HG02943 (cell line): Measurements from ENCODE around the gene IGFBPL1.

ENCODE experiments used
- ATAC-seq: cut with Tn5 transposase; IDR thresholded peaks from one replicate; pipeline ENCODE4 v1.9.1; 2021; ENCODE audit warnings: mild to moderate bottlenecking, low read depth, moderate library complexity; ENCODE audit not compliant: unreplicated experiment

The IGFBPL1 gene

DNA sequence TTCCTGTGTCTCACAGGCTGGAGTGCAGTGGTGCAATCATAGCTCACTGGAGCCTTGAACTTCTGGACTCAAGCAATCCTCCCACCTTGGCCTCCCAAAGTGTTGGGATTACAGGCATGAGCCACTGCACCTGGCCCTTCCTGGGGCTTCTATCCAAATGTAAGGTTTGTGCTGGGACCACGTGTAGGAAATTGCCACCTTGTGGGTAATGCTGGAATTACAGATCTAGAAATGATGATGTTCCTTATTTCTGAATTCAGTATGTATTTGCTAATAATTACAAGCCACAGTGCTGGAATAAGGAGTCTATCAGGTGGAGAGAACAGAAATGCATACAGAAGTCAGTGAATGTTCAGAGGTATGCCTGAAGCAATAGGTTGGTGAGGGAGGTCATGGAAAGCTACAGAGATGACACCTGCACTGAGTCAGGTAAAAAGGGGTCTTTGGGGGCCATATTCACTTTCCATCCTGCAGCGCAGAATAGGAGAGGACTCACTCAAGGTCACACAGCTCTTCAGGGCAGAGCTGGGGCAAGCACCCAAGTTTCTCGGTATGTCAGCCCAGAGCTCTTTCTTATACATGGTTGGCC is 8.8 kb upstream of the IGFBPL1 start:
- no peak for ATAC-seq

DNA sequence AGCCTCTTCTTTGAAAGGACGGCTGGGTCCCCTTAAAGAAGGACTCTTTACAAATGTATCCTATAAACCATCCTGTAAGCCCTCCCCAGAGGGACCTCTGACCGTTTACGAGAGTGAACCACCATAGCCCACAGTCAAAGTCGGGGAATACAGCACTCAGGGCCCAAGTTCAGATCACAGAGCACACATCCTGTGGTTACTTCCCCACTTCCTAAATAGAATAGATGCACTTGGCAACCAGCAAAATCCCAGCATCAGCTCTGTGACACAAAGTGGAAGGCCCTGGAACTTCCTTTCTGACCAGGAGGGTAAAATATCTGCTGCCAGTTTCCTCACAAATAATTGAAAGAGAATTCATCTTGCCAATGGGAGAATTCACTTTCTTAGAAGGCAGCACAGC is 6.9 kb upstream of the IGFBPL1 start:
- no peak for ATAC-seq

DNA sequence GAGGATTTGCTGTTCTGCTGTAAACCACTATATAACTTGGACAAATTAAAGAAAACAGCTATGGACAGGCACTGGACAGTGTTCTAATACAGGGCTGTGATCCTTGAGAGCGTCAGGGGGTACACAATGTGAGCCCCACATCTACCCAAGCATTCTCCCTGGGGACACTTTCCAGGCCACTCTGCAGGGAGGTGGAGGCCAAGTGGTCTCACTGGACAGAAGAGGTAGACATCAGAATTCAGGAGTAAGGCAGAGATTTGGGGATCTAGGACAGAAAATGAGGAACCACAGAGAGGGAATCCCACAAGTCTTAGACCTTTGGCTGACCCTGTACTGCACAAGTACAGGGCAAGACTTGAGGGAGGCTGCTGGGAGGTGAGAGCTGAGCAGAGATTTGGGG is 3.8 kb upstream of the IGFBPL1 start:
- ATAC-seq, result no peak

DNA sequence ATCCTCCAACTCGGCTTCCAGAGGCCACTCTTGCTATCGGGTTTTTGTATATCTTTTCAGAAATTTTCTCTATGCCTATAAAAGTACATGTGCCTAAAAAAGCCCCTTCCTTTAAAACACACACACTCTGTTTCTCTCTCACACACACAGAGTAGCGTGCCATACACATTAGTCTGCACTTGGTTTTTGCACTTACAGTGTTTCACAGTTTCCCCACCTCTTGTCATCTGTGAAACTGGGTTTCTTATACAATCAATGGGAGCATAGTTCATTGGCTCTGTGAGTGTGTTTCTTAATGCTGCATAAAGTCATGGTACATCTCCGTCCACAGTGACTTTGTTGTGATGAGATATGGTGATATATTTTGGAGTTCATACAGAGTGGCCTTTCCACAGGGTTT is 664 bp upstream of the IGFBPL1 start:
- ATAC-seq, result no peak

DNA sequence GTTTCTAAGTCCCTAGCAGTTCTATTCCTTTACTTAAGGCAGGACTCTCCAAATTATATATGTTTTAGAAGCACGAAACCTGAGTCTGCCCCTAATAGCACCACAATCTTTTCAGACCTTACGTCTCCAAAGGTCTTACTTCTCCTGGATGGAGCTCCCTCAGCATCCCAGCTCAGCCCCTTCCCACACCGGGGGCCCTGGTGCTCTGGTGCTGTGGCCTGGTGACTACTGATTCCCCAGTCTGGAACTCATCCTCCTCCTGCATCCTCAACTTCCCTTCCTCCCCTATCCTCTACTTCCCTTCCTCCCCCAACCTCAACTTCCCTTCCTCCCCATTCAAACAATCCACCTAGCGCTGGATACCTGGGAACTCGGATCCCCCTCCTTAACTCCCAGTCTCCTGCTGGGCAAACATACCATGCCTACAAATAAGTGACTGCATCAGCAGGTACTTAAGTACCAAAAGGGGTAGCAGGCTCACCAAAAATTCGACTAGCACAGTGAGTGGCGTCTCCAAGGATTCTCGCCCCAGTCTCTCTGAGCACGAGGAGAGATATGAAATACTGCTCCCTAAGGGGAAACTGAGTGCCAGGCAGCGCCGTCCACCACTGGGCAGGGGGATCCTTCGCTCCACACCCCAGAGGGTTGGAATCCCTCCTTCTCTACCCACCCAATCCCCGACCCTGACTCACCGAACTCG is 831 bp downstream of the IGFBPL1 start:
- ATAC-seq, result no peak

DNA sequence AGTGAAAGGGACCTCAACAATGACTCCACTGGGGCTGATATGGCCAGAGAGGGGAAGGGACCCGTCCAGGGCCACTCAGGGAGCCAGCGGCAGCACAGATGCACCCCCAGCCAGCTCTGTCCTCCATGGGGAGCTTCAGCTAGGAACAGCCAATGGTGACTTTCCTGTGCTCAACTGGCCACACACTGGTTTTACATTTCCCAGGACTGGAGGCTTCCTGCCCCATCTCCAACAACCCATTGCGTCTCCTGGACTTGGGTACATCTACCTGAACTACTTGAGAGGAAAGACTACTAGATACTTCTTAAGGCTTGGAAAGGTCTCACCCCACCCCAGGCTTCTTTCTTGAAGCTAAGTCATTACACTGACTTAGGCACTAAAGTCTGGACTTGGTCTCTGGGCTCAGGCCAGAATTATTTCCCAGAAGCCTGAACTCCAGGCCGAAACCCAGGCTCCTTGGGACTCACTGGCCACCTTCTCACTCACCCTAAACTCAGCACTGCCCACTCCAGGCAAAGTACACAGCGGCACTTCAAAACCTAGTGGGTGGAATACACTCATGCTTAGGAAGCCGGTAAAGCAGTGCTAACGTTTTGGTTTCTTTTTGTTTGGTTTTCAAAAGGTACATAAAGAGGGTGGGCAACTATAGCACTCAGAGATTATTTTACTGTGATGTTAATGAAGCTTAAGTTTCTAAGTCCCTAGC is 1.5 kb downstream of the IGFBPL1 start:
- ATAC-seq, result no peak

DNA sequence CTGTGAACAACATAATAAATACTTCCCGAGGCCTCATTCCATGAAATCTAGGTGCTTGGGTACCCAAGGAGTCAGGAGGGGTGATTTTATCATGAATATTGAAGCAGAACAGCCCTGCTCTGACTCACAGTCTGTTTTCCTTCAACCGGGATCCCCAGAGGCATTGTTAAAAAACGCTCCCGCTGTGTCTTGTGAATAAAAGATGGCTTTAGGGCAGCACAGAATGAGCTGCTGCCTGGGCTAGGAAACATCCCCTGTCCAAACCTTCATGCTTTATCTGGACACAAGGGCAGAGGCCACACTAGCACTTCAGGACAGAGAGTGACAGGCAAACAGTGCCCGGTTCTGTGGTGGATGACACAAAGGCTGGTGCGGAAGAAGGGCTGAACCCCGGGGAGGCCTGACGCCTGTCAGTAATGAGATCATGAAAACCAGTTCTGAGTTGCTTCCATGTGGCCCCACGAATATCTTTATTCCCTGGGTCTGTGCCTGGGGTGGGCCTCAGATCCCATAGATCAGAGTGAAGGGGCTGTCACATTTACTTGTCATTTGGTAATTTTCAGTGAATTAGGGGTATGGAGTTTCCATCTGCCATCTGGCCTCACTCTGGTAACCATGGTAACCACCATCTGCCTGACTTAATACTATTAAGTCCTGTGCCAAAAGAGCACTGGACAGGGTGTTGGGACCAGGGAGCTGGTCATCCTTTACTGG is 2.6 kb downstream of the IGFBPL1 start:
- no peak for ATAC-seq

DNA sequence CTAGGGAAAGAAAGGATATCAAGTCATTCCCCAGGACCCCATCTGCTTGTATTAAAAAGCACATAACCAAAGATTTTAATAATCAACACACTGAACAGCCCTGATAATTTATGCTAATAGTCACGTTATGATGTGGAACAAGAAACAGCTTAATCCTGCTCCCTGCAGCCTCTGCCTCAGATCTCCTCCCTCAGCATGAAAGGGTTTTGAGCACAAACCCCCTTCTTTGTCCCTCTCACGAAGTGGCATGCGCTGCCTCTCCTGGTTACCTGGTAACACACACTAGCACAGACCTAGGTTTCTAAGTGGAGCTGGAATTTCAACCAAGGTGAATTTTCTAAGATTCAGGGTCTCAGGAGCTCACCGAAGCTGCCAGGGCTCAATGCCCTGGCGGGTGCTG is 5.1 kb downstream of the IGFBPL1 start:
- ATAC-seq, result no peak

DNA sequence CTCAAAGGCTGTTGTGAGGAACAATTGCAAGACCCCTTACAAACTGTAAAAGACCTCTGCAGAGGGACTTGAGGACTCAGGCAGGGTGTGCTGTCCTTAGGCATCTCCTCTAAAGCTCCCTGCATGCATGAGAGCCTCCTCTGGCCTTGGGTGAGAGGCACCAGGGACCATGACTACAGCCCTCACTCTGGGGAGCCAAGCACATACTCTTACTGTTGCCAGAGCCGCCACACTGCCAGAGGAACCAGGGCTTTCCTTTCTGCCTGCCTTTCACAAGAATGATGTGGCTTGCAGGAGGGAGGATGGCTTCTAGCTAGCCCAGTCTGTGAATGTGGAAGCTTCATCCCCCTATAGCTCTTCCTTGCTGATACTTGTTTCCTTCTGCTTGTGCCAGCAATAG is 5.9 kb downstream of the IGFBPL1 start:
- no peak for ATAC-seq

DNA sequence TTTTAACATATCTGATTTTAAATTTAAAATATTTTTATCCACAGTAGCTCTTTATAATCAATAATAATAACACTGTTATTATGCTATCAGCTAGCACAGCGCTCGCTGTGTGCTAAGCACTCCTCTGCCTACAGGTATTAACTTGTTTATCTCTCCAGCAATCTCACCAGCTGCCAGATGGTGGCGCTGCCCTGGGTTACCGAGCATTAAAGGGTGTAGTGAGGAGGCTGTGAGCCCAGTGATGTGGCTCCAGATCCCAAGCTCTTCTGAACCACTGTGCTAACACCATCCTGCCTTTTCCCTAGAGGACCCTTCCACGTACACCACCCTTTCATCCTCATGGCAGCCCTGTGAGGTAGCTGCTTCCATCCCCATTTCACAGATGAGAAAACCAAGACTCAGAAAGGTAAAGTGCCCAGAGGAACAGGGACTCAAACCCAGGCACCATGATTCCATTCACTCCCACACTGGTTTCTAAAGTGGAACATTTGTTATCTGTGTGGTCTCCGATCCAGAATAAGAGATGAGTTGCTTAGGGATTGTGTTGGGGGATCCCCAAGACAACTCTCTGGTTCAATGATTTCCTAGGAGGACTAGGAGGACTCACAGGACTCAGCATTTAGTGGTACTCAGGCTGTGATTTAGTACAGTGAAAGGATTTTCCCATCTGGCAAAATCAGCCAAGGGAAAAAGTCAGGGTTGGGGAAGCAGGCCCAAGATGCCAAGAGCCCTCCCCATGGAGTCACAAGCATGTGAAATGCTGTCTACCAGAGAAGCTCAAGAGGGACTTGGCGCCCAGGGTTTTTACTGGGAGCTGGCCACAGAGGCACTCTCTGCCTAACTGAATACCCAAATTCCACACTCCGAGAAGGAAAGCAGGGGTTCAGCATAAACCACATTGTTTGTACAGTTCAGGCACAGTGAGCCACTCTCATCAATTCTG is 7.0 kb downstream of the IGFBPL1 start:
- no peak for ATAC-seq

DNA sequence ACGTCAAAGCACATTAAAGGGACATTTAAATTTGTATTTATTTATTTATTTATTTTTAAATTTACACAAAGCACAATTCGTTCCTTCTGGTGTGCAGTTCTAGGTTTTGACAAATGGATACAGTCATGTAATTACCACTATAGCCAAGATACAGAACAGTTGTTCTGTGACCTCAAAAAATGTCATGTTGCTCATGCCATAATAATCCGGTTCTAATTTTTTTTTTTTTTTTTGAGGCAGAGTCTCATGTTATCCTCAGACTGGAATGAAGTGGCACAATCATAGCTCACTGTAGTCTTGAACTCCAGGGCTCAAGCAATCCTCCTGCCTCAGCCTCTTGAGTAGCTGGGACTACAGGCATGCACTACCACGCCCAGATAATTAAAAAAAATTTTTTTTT is 7.8 kb downstream of the IGFBPL1 start:
- no peak for ATAC-seq

DNA sequence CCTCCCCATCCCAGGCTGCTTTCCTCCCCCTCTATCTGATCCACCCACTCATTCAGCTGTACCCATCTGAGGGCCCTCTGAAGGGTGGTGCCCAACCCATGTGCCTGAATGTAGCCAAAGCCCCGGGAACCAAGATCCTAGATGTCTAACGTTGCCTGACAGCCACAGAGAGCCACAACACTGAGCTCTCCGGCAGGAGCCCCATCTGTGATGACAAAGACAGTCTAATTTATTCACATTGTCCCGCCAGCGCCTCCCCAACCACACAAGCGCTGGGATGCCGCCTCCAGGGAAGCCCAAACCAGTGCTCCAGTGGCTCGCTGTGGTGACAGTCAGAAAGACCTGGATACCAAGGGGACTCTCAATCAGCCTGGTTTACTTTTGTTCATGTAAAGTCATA is 8.4 kb downstream of the IGFBPL1 start:
- no peak for ATAC-seq

DNA sequence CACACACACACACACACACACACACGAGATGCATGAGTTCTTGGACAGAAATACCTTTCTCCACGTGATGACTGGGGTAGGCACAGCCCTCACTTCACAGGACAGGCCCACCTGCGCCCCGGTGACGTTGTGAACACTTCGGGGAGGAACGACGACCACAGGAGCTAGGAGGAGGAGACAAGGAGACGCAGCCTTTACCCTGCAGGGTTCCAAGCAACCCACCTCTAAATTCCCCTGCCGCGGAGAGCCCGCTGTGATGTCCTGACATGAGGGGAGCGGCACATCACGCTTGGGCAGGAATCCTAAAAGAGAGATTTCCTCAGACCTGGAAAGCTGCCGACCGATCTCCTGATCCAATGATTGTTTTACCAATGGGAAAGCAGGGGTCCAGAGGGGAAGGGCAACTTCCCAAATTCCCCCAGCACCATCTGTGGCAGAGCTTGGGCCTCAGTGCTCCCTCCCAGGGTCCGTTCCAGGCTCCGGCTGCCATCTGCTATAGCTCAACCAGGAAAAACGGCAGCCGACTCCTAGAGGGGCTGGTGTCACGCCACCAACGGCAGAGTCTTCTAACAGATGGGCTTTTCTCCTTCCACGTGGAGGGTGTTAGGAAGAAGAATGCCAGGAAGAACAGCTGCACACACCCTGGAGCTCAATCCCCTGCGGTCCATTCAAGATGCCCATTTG is 10.1 kb downstream of the IGFBPL1 start:
- no peak for ATAC-seq

DNA sequence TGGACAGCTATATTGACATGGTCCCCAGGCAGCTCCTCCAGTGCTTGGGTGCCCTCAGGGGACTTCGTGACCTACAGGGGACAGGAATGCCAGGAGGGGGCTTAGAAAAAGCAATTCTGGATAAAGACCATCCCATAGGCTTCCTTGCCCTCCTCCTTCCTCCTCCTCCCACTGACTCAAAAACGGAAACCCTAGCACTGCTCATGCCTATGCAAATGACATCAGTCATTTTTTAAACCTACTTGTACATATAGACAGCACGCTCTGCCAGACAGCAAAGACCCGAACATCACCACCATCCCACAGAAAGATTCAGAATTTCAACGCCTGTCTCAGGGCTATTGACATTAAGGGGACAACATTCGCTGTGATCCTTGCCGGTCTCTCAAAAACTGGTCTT is 11.0 kb downstream of the IGFBPL1 start:
- ATAC-seq, result no peak

DNA sequence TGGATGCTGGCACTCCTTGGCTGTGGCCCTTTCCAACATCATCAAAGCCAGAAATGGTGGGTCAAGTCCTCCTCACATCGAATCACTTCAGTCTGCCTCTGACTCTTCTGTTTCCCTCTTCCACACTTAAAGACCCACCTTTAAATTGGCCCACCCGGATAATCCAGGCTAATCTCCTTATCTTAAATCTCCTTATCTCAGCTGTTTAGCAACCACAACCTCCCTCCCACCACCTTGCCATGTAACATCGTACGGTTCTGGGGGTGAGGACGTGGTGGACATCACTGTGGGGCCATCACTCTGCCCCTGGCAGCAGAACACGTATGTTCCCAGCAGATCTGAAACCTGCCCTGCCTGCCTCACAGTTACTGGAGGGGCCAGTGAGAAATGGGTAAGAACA is 11.5 kb downstream of the IGFBPL1 start:
- no peak for ATAC-seq

DNA sequence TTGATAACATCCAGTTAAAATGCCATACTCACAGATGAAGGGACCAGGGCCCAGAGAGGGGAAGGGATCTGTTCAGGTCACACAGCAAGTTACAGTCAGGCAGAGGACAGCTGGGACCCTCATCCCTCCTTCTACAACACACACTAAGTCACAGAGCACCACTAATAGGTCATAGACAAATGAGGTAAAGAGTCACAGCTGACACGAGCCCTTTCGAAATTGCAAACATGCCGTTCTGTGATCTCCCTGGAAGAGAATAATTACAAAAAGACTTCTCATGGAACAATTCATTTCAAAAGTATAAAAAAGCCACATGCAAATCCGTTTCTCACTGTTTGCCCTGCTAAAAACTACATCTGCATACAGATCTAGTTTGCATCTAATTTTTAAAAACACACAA is 15.5 kb downstream of the IGFBPL1 start:
- no peak for ATAC-seq

DNA sequence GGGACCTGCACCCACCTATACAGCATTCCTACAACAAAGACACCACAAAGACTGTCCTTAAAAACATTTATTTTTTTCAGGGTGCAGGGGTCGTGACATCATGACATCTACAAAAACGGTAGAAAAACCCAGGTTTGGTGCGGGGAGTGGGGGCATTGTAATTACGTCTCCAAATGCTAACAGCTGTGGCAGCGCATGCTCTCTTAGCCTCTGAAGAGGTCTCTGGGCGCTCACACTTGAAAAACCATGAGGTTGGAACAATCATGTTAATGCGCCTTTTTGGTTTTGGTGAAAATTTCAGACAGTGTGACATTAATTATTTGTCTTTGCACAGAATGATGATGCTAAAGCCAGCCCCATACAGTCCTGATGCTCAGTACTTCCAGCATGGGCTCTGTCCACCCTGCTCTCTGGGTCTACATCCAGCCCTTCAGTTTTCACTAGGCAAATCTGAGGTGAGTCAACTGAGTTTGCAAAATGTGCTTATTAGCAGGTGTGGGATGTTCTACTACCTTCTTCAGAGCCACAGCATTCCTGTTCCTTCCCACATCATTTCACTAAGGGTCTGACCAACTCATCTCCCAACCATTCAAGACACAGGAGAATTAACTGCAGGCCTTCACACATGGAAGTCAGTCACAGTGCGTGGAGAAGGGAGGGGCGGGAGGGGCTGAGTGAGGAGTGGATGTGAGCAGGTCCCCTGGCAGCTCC is 17.6 kb downstream of the IGFBPL1 start:
- no peak for ATAC-seq

DNA sequence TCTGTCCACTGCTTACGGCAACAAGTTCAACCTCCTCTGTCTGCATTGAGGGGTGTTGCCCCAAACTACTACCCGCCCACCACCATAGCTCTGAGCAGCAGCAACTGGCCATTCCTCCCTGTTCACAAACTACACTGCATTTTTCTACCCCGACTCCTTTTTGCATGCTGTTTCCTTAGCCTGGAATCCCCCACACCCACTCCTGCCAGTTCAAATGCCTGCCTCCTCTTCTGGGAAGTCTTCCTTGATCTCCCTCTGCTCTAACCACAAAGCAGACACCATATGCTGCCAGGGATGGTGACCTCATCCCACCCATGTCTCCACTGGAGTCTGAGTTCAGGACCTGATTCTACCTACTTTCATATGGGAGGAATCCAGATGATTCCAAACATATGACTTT is 18.5 kb downstream of the IGFBPL1 start:
- no peak for ATAC-seq

DNA sequence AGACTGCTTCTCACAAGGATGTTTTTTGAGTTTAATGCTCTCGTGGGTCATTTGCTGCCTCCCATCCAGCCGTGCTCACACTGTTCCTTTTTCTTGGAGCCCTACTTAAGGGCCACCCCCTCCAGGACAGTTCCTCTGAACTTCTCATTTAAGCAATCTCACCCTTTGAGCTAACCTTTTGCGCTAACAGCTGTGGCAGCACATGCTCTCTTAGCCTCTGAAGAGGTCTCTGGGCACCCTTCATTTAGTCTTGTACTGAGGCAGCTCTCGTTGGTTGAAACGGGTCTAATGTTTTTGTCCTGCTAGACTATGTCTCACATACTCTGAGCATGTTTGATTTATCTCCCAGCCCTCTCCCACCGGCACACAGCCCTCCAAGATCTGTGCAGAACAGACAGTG is 19.9 kb downstream of the IGFBPL1 start:
- no peak for ATAC-seq
